NCI-H2107 treated with DMSO at 0.1 percent for 48 hours (cell line): ENCODE results near the gene TECPR2.

Source experiments
- DNase-seq: peaks from one replicate; lab custom pipeline; 2025; ENCODE audit not compliant: unreplicated experiment; lab: John Stamatoyannopoulos, UW

Gene TECPR2

DNA sequence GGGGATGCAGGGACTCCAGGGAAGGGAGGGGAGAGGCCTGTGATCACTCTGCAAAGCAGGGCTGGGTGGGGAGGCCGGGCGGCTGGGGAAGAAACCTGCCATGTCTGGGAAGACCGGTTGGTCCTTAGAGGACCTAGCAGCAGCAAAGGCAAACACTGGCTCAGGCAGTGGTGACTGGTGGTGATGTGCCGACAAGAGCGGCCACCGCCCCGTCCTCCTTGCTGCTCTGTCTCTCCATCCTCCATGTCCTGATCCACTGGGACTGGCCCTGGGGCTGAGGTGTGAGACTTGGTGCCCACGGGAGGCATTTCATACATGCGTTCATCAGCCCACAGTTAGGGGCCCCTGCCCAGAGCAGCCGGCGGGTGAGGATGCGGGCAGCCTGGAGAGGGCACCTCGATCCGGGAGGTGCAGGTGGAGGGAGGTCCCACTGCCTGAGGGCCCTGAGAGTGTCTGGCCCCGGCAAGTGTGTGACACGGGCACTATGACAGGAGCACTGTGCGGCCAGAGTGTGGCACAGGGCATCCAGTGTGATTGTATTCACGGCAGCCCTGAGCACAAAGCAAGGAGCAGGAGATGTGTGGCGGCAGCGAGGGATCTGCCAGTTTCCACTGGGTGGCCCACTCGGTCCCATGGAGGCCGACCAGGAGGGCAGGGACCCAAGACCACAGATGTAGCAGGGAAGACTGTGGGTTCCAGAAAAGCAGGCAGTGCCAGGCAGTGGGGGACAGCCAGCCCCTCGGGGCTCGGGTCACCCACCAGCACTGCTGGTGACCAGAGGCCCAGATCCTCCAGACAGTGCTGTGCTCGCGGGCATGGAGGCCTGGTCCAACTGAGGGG is 133.0 kb downstream of the TECPR2 start:
- DNase-seq = no peak

DNA sequence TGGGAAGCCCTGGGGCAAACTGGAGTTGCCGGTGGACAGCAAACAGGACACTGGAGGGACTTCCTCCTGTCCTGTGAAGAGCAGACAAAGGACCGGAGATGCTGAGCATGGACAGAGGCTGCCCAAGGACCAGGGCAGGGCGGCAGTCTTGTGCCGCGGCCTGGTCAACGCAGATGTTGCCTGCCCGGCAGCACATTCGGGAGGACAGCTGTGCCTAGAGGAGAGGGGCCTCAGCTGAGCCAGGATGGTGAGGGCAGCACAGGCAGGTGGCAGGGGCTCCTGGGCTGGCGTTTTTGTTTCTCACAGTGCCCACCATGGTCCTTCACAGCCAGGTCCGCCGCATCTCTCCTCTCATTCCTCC is 133.6 kb downstream of the TECPR2 start:
- DNase-seq = no peak

DNA sequence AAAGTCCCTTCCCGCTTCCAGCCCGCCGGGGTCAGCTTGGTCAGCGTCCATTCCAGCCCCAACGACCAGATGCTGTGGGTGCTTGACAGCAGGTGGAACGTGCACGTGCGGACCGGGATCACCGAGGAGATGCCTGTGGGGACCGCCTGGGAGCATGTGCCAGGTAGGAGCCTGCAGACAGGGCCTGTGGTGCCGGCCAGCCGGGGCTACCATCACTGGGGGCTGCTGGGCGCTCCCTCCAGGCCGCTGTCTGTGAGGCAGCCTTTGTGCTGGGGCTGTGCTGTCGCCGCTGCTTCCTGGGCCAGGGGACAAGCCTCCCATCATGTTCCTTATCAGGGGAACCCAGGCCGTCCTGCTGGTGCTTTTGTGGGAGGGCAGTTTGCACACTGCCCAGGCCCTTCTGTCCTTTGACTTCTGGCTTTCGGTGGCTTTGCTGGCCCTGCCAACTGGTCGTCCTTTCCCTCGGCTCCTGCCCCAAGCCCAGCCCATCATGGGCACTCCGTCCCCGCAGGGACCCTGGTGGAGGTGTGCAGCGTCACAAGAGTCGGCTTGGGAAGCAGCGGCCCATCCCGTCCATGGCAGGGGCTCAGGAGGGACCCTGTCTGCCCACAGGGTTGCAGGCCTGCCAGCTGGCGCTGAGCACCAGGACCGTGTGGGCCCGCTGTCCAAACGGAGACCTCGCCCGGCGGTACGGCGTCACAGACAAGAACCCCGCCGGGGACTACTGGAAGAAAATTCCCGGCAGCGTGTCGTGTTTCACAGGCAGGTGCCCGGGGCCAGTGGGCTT is 134.4 kb downstream of the TECPR2 start:
- no peak for DNase-seq

DNA sequence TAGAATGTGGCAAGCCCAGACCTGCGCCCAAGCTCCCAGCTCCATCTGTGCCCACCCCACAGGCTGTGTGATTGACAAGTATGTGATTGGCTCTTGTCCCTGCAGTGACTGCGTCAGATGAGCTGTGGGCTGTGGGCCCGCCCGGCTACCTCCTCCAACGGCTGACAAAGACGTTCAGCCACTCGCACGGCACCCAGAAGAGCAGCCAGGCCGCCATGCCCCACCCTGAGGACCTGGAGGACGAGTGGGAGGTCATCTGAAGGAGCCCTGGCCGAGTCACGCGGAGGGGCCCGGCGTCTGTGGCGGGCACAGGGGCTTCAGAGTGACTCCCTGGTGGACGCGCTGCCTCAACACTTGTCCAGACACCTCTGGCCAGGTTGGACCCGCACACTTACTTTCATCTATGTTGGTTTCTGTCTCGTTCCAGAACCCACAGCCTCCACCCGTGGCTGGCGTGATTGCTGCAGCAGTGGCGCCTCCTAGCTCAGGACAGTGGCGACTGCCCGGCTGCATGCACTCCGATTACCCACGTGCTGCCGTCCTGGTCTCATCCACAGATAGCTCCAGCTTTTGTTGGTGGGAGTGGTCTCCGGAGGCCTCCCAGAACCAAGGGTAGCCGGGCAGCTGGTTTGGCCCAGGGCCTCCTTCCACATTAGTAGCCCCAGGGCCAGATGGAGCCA is 135.4 kb downstream of the TECPR2 start:
- no peak for DNase-seq

DNA sequence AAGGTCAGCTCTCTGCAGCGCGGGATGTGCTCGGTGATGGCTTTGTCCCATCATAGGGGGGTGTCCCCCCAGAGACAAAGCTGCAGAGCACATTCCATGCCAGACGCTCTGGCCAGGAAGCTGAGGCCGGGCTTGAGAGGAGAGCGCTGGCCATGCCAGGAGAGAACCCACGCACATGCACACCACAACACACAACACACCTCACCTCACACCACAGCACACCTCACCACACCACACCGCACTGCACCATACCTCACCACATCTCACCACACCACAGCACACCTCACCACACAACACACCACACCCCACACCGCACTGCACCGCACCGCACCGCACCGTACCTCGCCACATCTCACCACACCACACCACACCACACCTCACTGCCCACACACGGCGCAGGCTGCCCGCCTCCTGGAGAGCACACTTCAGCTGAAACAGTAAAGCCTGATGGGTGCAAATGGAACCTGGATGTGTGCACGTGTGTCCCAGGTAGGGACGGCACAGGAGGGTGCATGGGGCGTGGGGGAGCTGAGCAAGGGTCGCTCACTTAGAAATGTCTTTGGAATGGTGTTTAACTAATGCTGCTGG is 136.0 kb downstream of the TECPR2 start:
- no peak for DNase-seq

- no peak for DNase-seq
These were observed 136.8 kb downstream of the TECPR2 start for GRCh38 chr14:102499401-102500157.

DNA sequence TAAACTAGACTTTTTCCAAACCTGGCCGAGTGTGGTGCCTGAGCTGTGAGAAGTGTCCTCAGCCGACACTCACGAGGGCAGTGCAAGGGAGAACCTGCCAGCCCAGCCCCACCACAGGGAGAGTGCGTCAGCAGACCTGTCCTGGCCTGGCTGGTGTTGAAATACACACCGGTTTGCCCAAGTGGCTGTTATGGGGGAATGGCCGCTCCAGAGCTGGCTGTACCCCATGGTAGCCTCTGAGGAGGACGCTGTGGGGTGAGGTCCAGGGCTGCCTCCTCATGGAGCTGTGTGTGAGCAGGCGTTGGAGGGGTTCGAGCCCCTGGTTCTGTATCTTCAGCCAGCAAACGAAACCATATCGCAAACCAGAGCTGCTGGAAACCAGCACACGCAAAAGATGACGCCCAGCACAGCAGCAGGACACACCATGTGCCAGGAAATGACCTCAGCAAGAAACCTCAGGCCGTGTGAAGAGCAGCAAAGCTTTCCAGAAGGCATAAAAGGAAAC is 137.5 kb downstream of the TECPR2 start:
- DNase-seq = no peak

GRCh38 chr14:102500713-102501112 is 138.0 kb downstream of the TECPR2 start:
- DNase-seq = no peak

DNA sequence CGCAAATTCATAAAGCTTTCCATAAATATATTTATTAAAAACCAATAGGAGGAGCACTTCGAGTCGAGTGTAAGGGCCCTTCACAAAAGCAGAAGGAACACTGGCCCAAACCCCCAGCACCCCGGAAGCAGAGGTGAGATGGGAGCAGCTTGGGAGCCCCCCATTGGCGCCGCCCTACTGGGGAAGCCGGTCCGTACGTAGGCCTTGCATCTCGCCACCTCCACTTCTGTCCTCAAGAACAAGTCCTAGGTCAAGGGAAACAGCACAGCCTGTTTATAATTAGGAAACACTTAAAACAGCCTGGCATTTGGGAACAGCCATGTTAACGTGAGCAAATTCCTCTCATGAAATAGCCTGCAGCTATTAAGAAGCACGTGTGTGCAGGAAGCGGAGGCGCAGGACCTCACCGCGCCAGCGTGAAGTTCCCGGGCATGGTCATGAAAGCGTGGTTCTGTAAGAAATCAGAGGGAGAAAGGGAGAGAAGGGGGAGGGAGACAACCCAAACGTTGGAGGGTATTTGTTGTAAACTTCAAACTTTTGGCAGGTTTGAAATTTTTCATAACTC is 139.1 kb downstream of the TECPR2 start:
- DNase-seq = no peak

GRCh38 chr14:102502571-102502970 is 139.8 kb downstream of the TECPR2 start:
- no peak for DNase-seq

GRCh38 chr14:102503641-102504327 is 141.0 kb downstream of the TECPR2 start:
- no peak for DNase-seq

DNA sequence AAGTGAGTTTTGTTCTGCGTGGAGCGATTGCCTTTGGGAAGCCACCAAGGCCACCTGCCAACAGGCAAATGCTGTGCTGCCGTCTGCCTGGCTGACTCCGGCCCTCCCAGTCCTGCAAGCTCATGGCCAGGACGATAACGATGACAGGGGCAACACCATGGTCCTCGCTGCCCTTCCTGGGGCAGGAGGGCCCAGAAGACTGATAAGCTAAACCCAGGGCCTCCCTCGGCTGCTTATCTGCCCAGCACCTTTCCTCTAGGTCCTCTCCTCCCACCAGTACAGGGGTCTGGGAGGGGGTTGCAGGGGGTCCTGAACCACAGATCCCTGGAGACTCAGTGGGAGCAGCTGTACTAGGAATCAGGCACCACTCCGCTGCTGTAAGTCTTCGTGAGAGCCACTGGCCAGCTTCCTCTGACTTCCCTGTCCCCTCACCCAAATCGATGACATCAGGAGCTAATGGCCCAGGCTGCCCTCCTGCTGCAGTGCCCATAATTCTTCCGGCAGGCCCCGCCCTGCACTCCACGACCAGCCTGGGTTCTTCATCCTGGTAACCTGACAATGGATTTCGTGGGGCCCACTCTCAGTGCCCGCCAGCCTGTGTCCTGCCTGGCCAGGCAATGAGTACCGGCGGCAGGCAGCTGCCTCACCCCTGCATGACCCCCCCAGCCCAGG is 141.7 kb downstream of the TECPR2 start:
- DNase-seq = no peak

- no peak for DNase-seq
These were observed 142.4 kb downstream of the TECPR2 start for GRCh38 chr14:102505000-102505619.

DNA sequence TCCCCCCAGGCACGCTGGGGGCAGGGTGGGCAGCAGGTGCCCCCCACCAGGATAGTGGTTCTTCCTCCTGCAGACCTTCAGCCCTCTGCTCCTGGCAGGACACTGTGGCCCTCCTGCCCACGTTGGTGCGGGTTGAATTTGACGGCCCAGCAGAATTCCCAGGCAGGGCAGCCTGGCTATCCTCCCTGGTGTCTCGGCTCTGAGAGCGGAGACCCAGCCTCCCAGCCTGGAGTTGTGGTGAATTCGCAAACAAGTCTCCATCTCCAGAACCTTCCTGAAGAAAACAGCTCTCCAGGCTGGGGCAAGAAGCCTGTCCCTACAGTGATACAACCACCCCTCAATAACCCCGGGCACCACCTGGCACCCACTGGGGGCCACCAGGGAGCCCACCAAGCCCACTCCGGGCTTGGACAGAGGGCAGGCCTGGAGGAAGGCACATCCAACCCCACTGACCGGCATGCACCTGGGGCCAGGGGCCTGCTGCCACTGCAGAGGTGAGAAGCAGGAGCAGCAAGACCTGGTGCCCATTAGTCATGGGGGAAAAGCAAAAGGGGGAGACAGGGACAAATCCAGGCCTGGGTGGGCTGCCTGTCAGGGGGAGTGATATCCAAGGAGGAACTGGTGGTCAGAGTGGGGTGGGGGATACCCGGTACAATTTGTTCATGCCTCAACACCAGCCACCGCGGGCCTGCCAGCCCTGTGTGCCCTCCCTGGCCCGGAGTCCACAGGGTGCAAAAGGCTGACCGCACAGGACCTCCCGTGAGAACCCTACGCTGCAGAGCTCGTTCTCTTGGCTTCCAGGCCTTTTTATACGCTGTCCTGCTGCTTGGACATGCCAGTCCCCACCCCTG is 143.3 kb downstream of the TECPR2 start:
- no peak for DNase-seq

DNA sequence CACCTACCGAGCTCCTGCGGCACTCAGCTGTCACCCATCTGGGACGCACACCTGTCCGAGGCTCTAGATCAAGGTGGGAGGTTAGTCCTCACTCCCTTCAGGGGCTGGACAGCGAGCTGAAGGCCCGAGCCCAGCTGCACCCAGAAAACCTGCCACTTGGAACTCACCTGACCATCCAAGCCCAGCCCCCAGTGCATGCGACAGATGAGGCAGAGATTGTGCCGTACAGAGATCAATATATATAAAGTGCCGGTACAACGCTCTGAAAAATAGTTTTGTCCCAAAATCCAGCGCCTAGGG is 143.8 kb downstream of the TECPR2 start:
- no peak for DNase-seq

GRCh38 chr14:102507081-102507856 is 144.5 kb downstream of the TECPR2 start:
- DNase-seq = no peak

DNA sequence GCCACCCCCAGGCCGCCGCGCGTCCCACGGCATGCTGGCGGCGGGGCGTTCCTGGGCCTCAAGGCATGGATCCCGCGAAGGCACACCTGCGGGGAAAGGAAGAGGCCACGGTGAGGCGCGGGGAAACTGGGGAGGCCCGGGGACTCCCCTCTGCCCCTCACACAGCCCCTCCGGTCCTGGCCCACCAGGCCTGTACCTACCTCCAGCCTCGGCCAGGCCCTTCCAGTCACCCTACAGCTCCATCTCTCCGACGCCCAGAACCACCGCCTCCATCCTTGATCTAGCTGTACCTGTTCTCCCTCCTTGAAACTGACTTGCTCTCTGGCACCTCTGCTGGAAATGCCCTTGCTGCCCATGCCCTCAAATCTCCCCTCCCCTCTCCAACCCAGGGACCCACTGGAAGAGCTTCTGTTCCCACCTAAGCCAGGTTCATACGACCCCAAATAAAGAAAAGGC is 145.1 kb downstream of the TECPR2 start:
- no peak for DNase-seq
